ENCODE data around the gene IL9R. TPM values are rescaled to one million over a fixed set of nuclear protein-coding genes. Genes with fewer than 3 reads are reported as not detected.
"Not testable (repeated sequence)": the region's sequence is repeated elsewhere in the genome, so short reads cannot be mapped to it uniquely, and the experiment has no call there.

Gene IL9R
- total RNA-seq, 4 donors from 2014 or later, result 0.57 to 1.4 TPM; not detected in 2

DNA sequence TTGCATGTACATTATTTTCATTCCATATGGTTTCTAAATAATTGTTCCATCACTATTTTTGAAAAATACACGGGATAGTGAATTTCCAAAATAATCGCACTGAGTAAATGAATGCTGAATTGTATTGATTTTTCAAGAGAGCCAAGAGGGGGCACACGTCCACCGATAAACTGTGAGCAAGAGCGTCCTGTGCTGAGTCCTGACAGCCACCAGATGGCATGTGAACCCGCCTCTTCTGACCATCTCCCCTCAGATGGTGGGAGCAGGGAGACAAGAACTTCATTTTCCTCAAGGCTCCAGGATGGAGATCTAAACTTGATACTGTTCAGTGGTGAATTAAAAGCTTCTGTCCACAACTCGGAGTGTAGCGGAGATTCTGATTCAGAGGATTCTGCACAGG lies 30.6 kb upstream of the IL9R start:
- Histone ChIP-seq H3K4me1 (no peaks in the 10 kb centered on the region), H3K27ac (no peak overlapping the region), H3K4me3 (no peak overlapping the region), H3K36me3 (no peaks in the 10 kb centered on the region), H3K9me3 (peaks cover 0 to 21% (median 0%) of the 10 kb centered on the region in 3 donors), H3K27me3 (no peaks in the 10 kb centered on the region)
- TF ChIP-seq POLR2A (IDR thresholded peaks at IDR 0.05), result no peak
- TF ChIP-seq, protein P1, sequence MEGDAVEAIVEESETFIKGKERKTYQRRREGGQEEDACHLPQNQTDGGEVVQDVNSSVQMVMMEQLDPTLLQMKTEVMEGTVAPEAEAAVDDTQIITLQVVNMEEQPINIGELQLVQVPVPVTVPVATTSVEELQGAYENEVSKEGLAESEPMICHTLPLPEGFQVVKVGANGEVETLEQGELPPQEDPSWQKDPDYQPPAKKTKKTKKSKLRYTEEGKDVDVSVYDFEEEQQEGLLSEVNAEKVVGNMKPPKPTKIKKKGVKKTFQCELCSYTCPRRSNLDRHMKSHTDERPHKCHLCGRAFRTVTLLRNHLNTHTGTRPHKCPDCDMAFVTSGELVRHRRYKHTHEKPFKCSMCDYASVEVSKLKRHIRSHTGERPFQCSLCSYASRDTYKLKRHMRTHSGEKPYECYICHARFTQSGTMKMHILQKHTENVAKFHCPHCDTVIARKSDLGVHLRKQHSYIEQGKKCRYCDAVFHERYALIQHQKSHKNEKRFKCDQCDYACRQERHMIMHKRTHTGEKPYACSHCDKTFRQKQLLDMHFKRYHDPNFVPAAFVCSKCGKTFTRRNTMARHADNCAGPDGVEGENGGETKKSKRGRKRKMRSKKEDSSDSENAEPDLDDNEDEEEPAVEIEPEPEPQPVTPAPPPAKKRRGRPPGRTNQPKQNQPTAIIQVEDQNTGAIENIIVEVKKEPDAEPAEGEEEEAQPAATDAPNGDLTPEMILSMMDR (IDR thresholded peaks at IDR 0.05), result peak in 1 of 6 experiments; percentile 21
- intact Hi-C loops (cut with DNase I), result no loop called here
- WGBS, 2 donors, result 42 to 54% methylated on average over 8 of the region's 8 CpGs
- DNase-seq, result no peak

DNA sequence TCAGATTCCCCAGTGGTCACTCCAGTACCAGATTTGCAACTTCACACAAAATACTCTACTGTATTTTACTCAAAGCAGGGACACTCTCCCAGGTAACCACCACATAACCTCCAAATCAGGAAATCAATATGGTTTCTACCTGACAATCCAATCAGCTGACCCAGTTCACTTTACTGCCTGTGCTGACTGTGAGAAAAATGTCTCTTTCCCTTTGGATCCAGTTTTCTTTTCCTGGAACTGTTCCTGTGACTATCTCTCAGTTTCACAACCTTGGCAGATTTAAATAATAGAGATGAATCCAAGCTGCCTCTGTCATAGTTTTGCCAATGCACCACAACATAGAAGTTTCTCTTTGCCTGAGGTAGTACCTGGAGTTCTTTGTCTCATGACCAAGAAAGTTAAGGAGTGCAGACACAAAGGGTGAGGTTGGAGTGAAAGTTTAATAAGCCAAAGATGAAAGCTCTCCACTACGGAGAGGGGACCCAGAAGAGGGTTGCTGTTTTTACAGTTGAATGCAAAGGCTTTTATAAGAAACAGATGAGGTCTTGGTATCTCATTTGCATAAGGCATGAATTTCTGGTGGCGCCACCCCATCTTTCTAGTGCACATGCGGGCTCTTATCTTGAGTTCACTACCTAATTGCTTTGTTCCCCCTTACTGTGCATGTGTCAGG lies 29.7 kb upstream of the IL9R start:
- peaks cover 0 to 21% (median 0%) of the 10 kb centered on the region in 3 donors for H3K9me3 ChIP-seq
- no peaks in the 10 kb centered on the region for H3K27me3 ChIP-seq
- H3K27ac ChIP-seq, result no peak overlapping the region
- DNase-seq, result no peak
- H3K36me3 ChIP-seq, result no peaks in the 10 kb centered on the region
- no peaks in the 10 kb centered on the region for H3K4me1 ChIP-seq
- WGBS, 2 donors, result 67 to 68% methylated on average over 3 of the region's 3 CpGs
- intact Hi-C loops (cut with DNase I), result no loop called here
- no peak overlapping the region for H3K4me3 ChIP-seq
- TF ChIP-seq, protein P1 (IDR thresholded peaks at IDR 0.05), result no peak
- no peak for TF ChIP-seq POLR2A (IDR thresholded peaks at IDR 0.05)

DNA sequence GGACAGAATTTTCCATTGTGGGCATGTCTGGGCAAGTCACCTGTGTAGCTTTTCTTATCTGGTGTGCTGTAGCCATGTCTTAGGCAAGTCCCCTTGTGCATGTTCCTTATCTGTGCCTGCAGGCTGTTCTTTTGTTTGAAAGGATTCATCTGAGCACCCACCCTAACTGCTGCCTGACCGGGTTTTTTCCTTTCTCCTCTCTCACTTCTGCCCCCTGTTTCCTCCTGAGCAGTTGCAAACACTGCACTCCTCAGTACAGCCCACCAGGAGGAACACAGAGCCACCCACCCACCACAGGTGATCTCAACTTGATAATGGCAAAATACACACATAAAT lies 29.2 kb upstream of the IL9R start:
- Histone ChIP-seq H3K27ac (no peak overlapping the region), H3K4me3 (no peak overlapping the region), H3K36me3 (no peaks in the 10 kb centered on the region), H3K4me1 (no peaks in the 10 kb centered on the region), H3K9me3 (peaks cover 0 to 21% (median 0%) of the 10 kb centered on the region in 3 donors), H3K27me3 (no peaks in the 10 kb centered on the region)
- no peak for DNase-seq
- WGBS, 2 donors, result 57 to 62% methylated on average over 1 of the region's 1 CpG
- TF ChIP-seq, protein P1 (IDR thresholded peaks at IDR 0.05), result no peak
- intact Hi-C loops (cut with DNase I), result no loop called here

DNA sequence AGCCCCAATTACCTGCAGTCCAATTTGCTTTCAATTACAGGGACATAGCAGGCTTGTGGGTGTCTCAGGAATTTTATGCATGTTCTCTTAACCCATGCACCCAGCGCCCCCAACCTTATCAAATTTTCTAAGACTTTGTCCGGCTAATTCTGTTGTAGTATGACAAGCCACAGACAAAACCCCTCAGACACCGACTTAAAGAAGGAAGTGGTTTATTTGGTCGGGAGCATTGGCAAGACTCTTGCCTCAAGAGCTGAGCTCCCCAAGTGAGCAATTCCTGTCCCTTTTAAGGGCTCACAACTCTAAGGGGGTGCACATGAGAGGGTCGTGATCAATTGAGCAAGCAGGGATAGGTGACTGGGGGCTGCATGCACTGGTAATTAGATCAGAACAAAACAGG lies 28.7 kb upstream of the IL9R start:
- 25 to 27% methylated on average over 4 to 5 of the region's 5 CpGs for WGBS, 2 donors

DNA sequence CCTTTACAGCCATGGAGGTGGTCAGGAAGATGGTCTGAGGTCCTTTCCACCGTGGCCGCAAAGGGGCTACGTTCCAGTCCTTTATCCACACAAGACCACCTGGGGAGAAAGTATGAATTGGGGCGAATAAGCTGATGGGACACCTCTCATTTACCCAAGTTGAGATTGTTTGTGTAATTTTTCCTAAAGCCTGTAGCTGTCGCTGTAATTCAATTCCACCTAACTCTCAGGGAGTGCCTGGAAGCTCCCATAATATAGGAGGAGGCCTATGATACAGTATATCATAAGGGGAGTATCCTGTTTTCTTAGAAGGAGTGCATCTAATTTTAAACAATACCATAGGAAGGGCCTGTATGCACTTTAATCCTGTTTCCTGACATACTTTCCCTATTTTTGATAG lies 25.8 kb upstream of the IL9R start:
- H3K36me3 ChIP-seq; H3K4me1 ChIP-seq; DNase-seq; H3K4me3 ChIP-seq; intact Hi-C loops (cut with DNase I); H3K27me3 ChIP-seq; H3K27ac ChIP-seq: not testable (repeated sequence)
- H3K9me3 ChIP-seq, result peaks cover 0 to 14% (median 0%) of the 10 kb centered on the region in 3 donors
- 72 to 77% methylated on average over 5 of the region's 5 CpGs for WGBS, 2 donors

More for the DNA sequence above, 28.7 kb upstream of the IL9R start:
- TF ChIP-seq POLR2A (IDR thresholded peaks at IDR 0.05), result no peak
- TF ChIP-seq, protein P1 (IDR thresholded peaks at IDR 0.05), result no peak
- Histone ChIP-seq H3K27ac (no peak overlapping the region), H3K4me3 (no peak overlapping the region), H3K27me3 (no peaks in the 10 kb centered on the region), H3K9me3 (peaks cover 0 to 19% (median 0%) of the 10 kb centered on the region in 3 donors), H3K4me1 (no peaks in the 10 kb centered on the region), H3K36me3 (no peaks in the 10 kb centered on the region)
- intact Hi-C loops (cut with DNase I), result no loop called here
- DNase-seq, result no peak

DNA sequence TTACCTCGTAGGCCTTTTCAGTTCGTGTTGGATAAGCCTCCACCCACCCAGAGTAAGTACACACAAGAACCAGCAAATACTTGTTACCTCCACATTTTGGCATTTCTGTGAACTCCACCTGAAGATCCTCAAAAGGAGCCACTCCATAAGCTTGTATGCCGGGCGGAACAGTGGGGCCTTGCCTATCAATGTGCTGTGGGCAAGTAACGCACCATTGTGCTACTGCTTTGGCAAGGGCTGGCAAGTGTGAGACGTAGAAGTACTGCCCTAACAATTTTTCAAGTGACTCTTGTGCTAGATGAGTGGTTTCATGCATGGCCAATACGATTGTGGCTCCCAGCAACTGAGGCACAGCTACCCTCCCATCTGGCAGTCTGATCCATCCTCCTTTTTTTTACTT lies 25.3 kb upstream of the IL9R start:
- H3K27me3 ChIP-seq; H3K36me3 ChIP-seq; intact Hi-C loops (cut with DNase I); H3K4me3 ChIP-seq; H3K4me1 ChIP-seq; H3K27ac ChIP-seq; DNase-seq: not testable (repeated sequence)
- peaks cover 0 to 14% (median 0%) of the 10 kb centered on the region in 3 donors for H3K9me3 ChIP-seq
- 76 to 80% methylated on average over 5 to 6 of the region's 7 CpGs for WGBS, 2 donors
